NCI-H2081 (cell line): Measurements from ENCODE around the gene PAX7.
"Not testable (repeated sequence)": the region's sequence is repeated elsewhere in the genome, so short reads cannot be mapped to it uniquely, and the experiment has no call there.

Experiments used
- DNase-seq, 2 experiments: peaks; one replicate each; lab custom pipeline; 2025; lab: John Stamatoyannopoulos, UW

PAX7 gene

GRCh38 chr1:18630511-18631495 lies at the start of gene PAX7:
PAX7 (plus strand) TSS chr1:18630846; CDS start chr1:18631604, 758 bp downstream.
- DNase-seq, result no peak

GRCh38 chr1:18581420-18581880 lies 49.2 kb upstream of the PAX7 start:
- no peak for DNase-seq

- no peak for DNase-seq
Measured at GRCh38 chr1:18582890-18583289, 47.8 kb upstream of the PAX7 start.

GRCh38 chr1:18583326-18583941 lies 47.2 kb upstream of the PAX7 start:
- no peak for DNase-seq

- DNase-seq, result not testable (repeated sequence)
Measured at GRCh38 chr1:18586016-18586415, 44.6 kb upstream of the PAX7 start.

- no peak for DNase-seq
Measured at GRCh38 chr1:18588093-18588492, 42.6 kb upstream of the PAX7 start.

- no peak for DNase-seq
Measured at GRCh38 chr1:18592368-18592767, 38.3 kb upstream of the PAX7 start.

GRCh38 chr1:18597160-18598042 lies 33.2 kb upstream of the PAX7 start:
- no peak for DNase-seq

- DNase-seq, result no peak
Measured at GRCh38 chr1:18599086-18599485, 31.6 kb upstream of the PAX7 start.

GRCh38 chr1:18599704-18600103 lies 30.9 kb upstream of the PAX7 start:
- no peak for DNase-seq

- DNase-seq, result no peak
Measured at GRCh38 chr1:18602533-18603211, 28.0 kb upstream of the PAX7 start.

GRCh38 chr1:18603212-18603852 lies 27.3 kb upstream of the PAX7 start:
- no peak for DNase-seq

GRCh38 chr1:18606443-18607288 lies 24.0 kb upstream of the PAX7 start:
- no peak for DNase-seq

- no peak for DNase-seq
Measured at GRCh38 chr1:18607289-18607760, 23.3 kb upstream of the PAX7 start.

- DNase-seq, result no peak
Measured at GRCh38 chr1:18608534-18608933, 22.1 kb upstream of the PAX7 start.

- no peak for DNase-seq
Measured at GRCh38 chr1:18611311-18611710, 19.3 kb upstream of the PAX7 start.

GRCh38 chr1:18612073-18612472 lies 18.6 kb upstream of the PAX7 start:
- DNase-seq, result no peak

GRCh38 chr1:18614069-18614735 lies 16.4 kb upstream of the PAX7 start:
- DNase-seq, result no peak
